Bronchial epithelial cell (primary cell): ENCODE measurements around the gene RCL1. TPM values are rescaled to one million over a fixed set of nuclear protein-coding genes. Genes with fewer than 3 reads are reported as not detected.
"Not testable (repeated sequence)": the region's sequence is repeated elsewhere in the genome, so short reads cannot be mapped to it uniquely, and the experiment has no call there.

ENCODE experiments used
- DNase-seq: peaks from one replicate; pipeline ENCODE4 v3.0.0-alpha.2; 2010; ENCODE audit warnings: low read depth
- FAIRE-seq: peaks from 2 replicates; lab custom pipeline; 2011; peaks lifted over from hg19 to GRCh38; lab: Jason Lieb, UNC
- H3K27me3 ChIP-seq: 2 replicates; pipeline ENCODE4 v1.5.1; 2011; ENCODE audit warnings: low read length; ENCODE audit not compliant: control insufficient read depth, insufficient read depth
- H3K36me3 ChIP-seq: 2 replicates; pipeline ENCODE4 v1.5.1; 2011; ENCODE audit warnings: low read length; ENCODE audit not compliant: control insufficient read depth, insufficient read depth
- H3K4me3 ChIP-seq: 2 replicates; pipeline ENCODE4 v1.5.1; 2011; ENCODE audit warnings: mild to moderate bottlenecking, low read depth, low read length, control low read depth
- CTCF ChIP-seq: IDR thresholded peaks from 2 replicates; pipeline ENCODE4 v1.5.1; 2011; ENCODE audit warnings: mild to moderate bottlenecking, moderate library complexity, low read length, control low read depth, inconsistent platforms; ENCODE audit not compliant: insufficient read depth, severe bottlenecking
- total RNA-seq: library from RNA; depleted of rRNA; stranded (reverse); fragments of >200 nt; gene quantifications from 2 replicates; pipeline ENCODE4 v1.2.1, GENCODE V29; 2014

Gene RCL1
- total RNA-seq, 1 donor from 2014 or later, result 21.9 TPM

- peak; percentile 76 for FAIRE-seq
- Histone ChIP-seq H3K36me3 (no peaks in the 10 kb centered on the region), H3K27me3 (no peaks in the 10 kb centered on the region), H3K4me3 (no peak overlapping the region)
- TF ChIP-seq CTCF, result no peak
- DNase-seq, result peak; percentile 55
Measured at GRCh38 chr9:4780651-4781050, 12.1 kb upstream of the RCL1 start.

- FAIRE-seq, result no peak
- Histone ChIP-seq H3K27me3 (no peaks in the 10 kb centered on the region), H3K4me3 (no peak overlapping the region), H3K36me3 (no peaks in the 10 kb centered on the region)
- DNase-seq, result no peak
- TF ChIP-seq CTCF, result no peak
Measured at GRCh38 chr9:4781408-4781807, 11.3 kb upstream of the RCL1 start.

- DNase-seq, result peak; percentile 93
- H3K36me3 ChIP-seq, FAIRE-seq: not testable (repeated sequence)
Measured at GRCh38 chr9:4783191-4783590, 9.6 kb upstream of the RCL1 start.

GRCh38 chr9:4784403-4784802 lies 8.3 kb upstream of the RCL1 start:
- Histone ChIP-seq H3K4me3 (no peak overlapping the region), H3K36me3 (no peaks in the 10 kb centered on the region), H3K27me3 (no peaks in the 10 kb centered on the region)
- DNase-seq (no peak), FAIRE-seq (no peak)
- TF ChIP-seq CTCF, result no peak

More at GRCh38 chr9:4783191-4783590, 9.6 kb upstream of the RCL1 start:
- H3K27me3 ChIP-seq, H3K4me3 ChIP-seq: not testable (repeated sequence)

- DNase-seq (no peak), FAIRE-seq (no peak)
- no peak overlapping the region for H3K4me3 ChIP-seq
- no peak for TF ChIP-seq CTCF
- H3K27me3 ChIP-seq, result no peaks in the 10 kb centered on the region
- no peaks in the 10 kb centered on the region for H3K36me3 ChIP-seq
Measured at GRCh38 chr9:4786599-4786998, 6.1 kb upstream of the RCL1 start.

- Histone ChIP-seq H3K4me3 (no peak overlapping the region), H3K27me3 (no peaks in the 10 kb centered on the region), H3K36me3 (no peaks in the 10 kb centered on the region)
- no peak for TF ChIP-seq CTCF
- DNase-seq, result peak; percentile 78
- no peak for FAIRE-seq
Measured at GRCh38 chr9:4787876-4788275, 4.9 kb upstream of the RCL1 start.
